GM12891 (cell line): Measurements from ENCODE around the gene YWHAQ.

Source experiments
- PAX5 ChIP-seq: IDR thresholded peaks from 2 replicates; pipeline ENCODE4 v1.6.1; 2011; ENCODE audit warnings: low read length, moderate library complexity, mild to moderate bottlenecking; ENCODE audit not compliant: insufficient read depth, severe bottlenecking
- POLR2A ChIP-seq: IDR thresholded peaks from 2 replicates; pipeline ENCODE4 v1.6.1; 2011; ENCODE audit warnings: low read depth, low read length, control low read depth
- POLR2AphosphoS5 ChIP-seq: IDR thresholded peaks from 2 replicates; pipeline ENCODE4 v1.6.1; 2011; ENCODE audit warnings: low read depth, low read length, control low read depth
- SPI1 ChIP-seq: IDR thresholded peaks from 2 replicates; pipeline ENCODE4 v1.6.1; 2011; ENCODE audit warnings: low read depth, low read length, control low read depth
- TAF1 ChIP-seq: IDR thresholded peaks from 2 replicates; pipeline ENCODE4 v1.6.1; 2011; ENCODE audit warnings: low read depth, low read length, control low read depth

- TF ChIP-seq POLR2A, result no peak
- TF ChIP-seq POLR2AphosphoS5, result no peak
- no peak for TF ChIP-seq TAF1
- no peak for TF ChIP-seq SPI1
- TF ChIP-seq PAX5, result no peak
Observed at GRCh38 chr2:9573013-9573720, 57.6 kb downstream of the YWHAQ start.
